GM19238 (cell line): ENCODE results near the gene FES.
"Not testable (repeated sequence)": the region's sequence is repeated elsewhere in the genome, so short reads cannot be mapped to it uniquely, and the experiment has no call there.

Experiments
- DNase-seq: peaks from one replicate; pipeline ENCODE4 v3.0.0; 2011; ENCODE audit warnings: low spot score; ENCODE audit not compliant: insufficient read length

The FES gene

DNA sequence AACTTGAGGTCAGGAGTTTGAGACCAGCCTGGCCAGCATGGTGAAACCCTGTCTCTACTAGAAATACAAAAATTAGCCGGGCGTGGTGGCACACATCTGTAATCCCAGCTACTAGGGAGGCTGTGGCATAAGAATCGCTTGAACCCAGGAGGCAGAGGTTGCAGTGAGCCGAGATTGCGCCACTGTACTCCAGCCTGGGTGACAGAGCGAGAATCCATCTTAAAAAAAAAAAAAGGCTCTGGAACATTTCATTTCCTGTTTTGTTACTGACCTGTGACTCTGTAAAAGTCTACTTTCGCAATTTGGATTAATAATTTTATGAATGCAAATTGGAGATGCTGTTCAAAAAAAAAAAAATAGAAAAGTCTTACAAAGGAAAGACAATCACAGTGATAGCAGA, 43.8 kb downstream of the FES start:
- not testable (repeated sequence) for DNase-seq

- no peak for DNase-seq
Observed at GRCh38 chr15:90929246-90930019, 45.1 kb downstream of the FES start.

DNA sequence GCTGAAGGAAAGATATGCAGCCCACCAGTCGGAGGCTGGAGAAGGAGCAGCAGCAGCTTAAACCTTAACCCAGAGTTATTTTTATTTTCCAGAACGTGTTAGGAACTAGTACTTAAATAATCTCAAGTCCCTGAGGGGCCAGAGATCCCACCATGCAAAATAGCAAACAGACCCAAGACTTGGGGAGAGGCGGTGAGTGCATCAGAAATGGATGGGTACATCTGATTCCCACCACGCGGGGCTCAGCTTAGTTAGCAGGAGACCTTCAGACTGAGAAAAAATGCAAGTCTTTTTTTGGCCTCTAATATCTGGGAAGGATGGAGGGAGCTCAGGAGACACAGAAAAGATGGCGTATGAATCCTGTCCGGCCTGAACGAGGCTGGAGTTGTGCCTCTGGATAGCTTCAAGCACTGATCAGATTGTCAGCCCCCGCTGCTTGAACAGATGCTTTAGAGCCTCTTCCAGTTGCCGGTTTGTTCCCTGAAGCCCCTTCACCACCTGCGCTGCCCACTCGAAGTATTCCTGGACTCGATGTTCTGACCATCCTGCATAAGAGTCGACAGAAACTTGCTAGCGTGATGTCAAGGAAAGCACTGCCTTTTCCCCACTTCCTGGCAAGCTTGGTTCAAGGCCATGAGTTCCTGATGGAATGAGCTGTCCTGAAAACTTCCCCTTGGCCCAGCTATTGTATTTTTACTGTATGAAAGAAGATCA, 46.7 kb downstream of the FES start:
- DNase-seq: no peak

DNA sequence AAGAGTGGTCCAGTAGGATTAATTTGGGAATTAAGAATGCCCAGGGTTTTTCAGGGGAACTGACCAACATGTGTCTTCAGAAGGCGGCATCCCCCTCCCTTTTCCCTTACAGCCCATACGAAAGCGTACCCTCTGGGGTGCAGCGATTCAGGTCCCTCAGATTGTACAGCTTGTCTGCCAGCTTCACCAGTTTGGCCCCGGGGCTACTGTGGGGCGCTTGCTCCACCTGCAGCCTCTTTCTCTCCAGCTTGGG, 47.2 kb downstream of the FES start:
- no peak for DNase-seq

GRCh38 chr15:90931828-90932659, 47.7 kb downstream of the FES start, which contains the start of gene HDDC3:
HDDC3 (minus strand) TSS chr15:90932549; CDS start chr15:90932540, 9 bp downstream.
- DNase-seq: peak; percentile 83

- no peak for DNase-seq
Observed at GRCh38 chr15:90932660-90932991, 48.3 kb downstream of the FES start.

DNA sequence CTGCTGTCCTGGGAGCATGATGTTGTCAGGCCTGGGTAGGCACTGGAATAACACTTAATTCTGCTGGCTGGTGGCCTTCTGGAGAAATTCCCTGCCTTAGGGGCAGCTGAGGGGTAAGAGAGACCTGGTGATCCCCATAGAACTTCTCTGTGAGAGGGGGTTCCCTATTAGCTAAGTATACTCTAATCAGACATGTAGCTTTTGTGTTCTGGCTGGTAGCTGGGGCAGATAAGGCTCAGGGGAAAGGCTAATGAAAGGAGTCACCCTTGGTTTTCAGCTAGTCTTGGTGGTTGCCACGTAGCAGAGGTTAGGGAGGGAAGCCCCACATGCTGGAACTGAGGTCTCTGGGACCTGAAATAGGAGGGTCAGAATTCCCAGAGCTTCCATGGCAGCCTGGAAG, 49.0 kb downstream of the FES start:
- DNase-seq: no peak

DNA sequence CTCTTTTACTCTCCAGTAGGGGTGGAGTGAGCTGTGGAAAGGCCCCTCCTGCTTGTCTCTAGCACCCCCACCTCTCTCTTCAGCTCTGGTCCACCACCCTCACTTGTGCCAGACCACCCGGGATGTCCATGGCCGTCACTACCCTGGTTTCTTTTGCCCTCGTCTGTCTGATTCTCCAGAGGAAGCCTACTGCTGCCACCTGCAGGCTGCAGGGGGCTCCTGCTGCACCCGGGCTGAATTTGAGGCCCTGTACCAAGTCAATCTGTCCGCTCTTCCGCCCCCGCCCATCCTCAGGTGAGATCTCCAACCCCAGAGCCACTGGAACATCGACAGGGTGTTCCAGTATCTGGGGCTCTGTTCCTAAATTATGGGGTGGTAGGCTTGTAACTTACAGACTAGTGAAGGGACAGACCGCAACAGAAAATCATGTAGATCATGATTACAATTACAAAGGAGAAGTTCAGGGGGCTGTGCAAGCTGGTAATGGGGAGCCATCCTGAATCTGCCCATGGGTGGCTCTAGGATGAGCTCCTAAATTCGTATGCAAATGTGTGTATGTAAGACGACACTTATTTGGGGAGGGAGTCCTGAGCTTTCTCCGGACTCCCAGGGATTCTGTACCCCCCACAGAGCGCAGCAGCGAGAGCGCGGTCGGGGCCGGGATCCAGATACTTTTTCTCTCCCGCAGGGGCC, 50.1 kb downstream of the FES start:
- peak; percentile 79 for DNase-seq

DNA sequence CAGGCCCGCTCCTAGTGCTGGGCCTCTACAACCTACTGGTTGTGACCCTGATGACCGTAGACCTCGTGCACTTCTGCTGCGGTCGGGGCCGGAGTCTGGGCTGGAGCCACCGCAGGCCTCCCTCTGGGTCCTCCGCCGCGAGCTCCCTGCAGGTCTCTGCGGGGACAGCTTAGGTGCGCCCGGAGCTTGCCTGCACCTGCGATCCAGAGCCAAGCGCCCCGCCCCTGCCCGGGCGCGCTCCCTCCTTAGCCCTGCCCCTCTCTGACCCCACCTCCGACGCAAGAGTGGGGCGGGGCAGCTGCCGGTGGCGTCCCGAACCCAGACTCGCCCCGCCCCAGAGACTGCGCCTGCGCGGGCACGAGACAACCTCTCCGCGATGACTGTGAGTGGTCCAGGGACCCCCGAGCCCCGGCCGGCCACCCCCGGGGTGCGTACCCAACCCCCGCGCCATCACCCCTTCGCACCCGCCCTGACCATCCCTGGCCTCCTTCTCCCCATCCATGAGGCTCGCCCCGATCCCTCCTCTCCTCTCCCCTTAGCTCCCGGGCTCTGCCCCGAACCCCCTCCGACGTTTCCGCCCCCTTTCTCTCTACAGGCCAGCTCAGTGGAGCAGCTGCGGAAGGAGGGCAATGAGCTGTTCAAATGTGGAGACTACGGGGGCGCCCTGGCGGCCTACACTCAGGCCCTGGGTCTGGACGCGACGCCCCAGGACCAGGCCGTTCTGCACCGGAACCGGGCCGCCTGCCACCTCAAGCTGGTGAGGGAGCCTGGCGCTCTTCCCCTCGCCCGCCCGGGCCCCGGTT, 50.8 kb downstream of the FES start, which contains the start of gene UNC45A:
Gene UNC45A, plus strand, starts transcription at position 337 of the 803 bp plus-strand sequence. Its CDS starts 40 bp downstream, at position 377.
- peak; percentile 92 for DNase-seq

GRCh38 chr15:90936823-90937222, 52.5 kb downstream of the FES start:
- DNase-seq: no peak

DNA sequence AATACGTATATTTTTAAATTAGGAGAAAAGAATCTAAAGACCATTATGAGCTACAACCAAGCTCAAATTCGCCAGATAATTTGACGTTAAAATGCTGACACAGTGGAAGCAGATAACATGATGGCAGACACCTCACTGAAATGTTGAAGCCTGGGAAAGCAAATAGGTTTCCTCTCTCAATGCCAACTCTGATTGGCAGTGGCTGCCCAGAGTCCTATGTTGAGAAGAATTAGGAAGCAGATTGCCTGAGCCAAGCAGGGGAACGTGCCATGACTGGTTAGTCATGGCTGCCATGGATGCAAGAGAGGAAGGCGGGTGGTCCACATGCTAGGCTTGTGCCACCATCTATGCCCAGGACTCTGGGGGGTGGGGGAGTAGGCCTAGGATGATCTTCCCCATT, 54.0 kb downstream of the FES start:
- DNase-seq: no peak

GRCh38 chr15:90939756-90940155, 55.5 kb downstream of the FES start:
- DNase-seq: no peak

GRCh38 chr15:90941038-90941437, 56.7 kb downstream of the FES start:
- no peak for DNase-seq

DNA sequence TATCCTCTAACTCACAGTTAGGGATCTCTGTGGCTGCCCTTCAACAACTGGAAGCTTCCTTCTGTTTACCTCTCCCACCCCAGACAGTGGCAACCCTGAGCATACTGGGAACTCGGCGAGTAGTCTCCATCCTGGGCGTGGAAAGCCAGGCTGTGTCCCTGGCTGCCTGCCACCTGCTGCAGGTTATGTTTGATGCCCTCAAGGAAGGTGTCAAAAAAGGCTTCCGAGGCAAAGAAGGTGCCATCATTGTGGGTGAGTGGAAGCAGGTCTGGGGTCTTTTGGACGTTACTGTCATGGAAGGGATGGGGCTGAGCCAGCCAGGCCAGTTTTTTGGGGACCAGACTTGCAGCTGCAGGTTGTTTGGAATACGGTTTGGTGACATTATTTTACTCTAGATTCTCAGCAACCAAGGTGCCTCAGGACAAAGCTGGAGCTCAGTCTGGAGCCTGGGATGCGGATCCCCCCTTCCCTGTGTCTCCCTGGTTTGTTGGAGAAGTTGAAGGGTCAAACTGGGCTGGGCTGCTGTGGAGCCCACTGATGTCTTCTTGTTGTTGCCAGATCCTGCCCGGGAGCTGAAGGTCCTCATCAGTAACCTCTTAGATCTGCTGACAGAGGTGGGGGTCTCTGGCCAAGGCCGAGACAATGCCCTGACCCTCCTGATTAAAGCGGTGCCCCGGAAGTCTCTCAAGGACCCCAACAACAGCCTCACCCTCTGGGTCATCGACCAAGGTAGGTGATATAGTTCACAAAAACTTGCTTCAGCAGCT, 58.2 kb downstream of the FES start:
- no peak for DNase-seq

GRCh38 chr15:90945091-90945490, 60.8 kb downstream of the FES start:
- no peak for DNase-seq
